ENCODE results near the gene TMEM178B.

GRCh38 chr7:141071260-141071854 is 2.5 kb upstream of the TMEM178B start:
- TF ChIP-seq CTCF (IDR thresholded peaks at IDR 0.05; ENCODE audit: poor library complexity): peak; percentile 24
- no peak for TF ChIP-seq EZH2 (IDR thresholded peaks at IDR 0.05; ENCODE audit: borderline replicate concordance)
